ENCODE results near the gene SPDEF.
A peak's percentile ranks its signal among the peaks of the same experiment; 100 is the strongest.

Gene SPDEF

GRCh38 chr6:34540841-34541240, 15.3 kb downstream of the SPDEF start:
- no peak for DNase-seq

GRCh38 chr6:34540222-34540621, 15.9 kb downstream of the SPDEF start:
- DNase-seq = no peak

- no peak for DNase-seq
Observed at GRCh38 chr6:34539181-34539580, 16.9 kb downstream of the SPDEF start.

- no peak for DNase-seq
Observed at GRCh38 chr6:34538581-34538980, 17.5 kb downstream of the SPDEF start.

- DNase-seq = no peak
Observed at GRCh38 chr6:34537922-34538550, 18.1 kb downstream of the SPDEF start.

- DNase-seq = no peak
Observed at GRCh38 chr6:34536959-34537848, 18.9 kb downstream of the SPDEF start.

- no peak for DNase-seq
Observed at GRCh38 chr6:34536251-34536958, 19.7 kb downstream of the SPDEF start.

GRCh38 chr6:34535646-34536045, 20.5 kb downstream of the SPDEF start:
- no peak for DNase-seq

- DNase-seq = no peak
Observed at GRCh38 chr6:34535199-34535598, 20.9 kb downstream of the SPDEF start.

GRCh38 chr6:34534656-34535055, 21.5 kb downstream of the SPDEF start:
- DNase-seq = no peak

- DNase-seq = no peak
Observed at GRCh38 chr6:34534146-34534545, 22.0 kb downstream of the SPDEF start.

GRCh38 chr6:34532230-34532629, 23.9 kb downstream of the SPDEF start:
- no peak for DNase-seq

GRCh38 chr6:34531580-34532201, 24.4 kb downstream of the SPDEF start:
- DNase-seq = no peak

GRCh38 chr6:34530753-34531365, 25.3 kb downstream of the SPDEF start:
- no peak for DNase-seq

- no peak for DNase-seq
Observed at GRCh38 chr6:34529665-34530327, 26.3 kb downstream of the SPDEF start.

- DNase-seq = no peak
Observed at GRCh38 chr6:34528996-34529664, 27.0 kb downstream of the SPDEF start.

GRCh38 chr6:34527751-34528670, 28.1 kb downstream of the SPDEF start:
- DNase-seq = no peak

- DNase-seq = peak; percentile 68
Observed at GRCh38 chr6:34526992-34527728, 29.0 kb downstream of the SPDEF start.

GRCh38 chr6:34526241-34526972, 29.7 kb downstream of the SPDEF start:
- no peak for DNase-seq

All from amniotic stem cell (primary cell).